Fibroblast of lung (primary cell): ENCODE results near the gene ZCCHC4. TPM values are rescaled to one million over a fixed set of nuclear protein-coding genes. Genes with fewer than 3 reads are reported as not detected.

Experiments
- DNase-seq, 2 donors: peaks; one replicate each; pipeline versions ENCODE4 v3.0.0 to v3.0.0-alpha.2; 2010; ENCODE audit warnings: low read depth in 2 of 2
- H2AFZ ChIP-seq: 2 replicates; pipeline ENCODE4 v1.5.1; 2012; ENCODE audit warnings: low read length, control low read depth, inconsistent platforms
- H3K27ac ChIP-seq: 2 replicates; pipeline ENCODE4 v1.5.1; 2011; ENCODE audit warnings: low read length, control low read depth; ENCODE audit not compliant: insufficient read depth
- H3K27me3 ChIP-seq: 2 replicates; pipeline ENCODE4 v1.5.1; 2011; ENCODE audit warnings: mild to moderate bottlenecking, low read length; ENCODE audit not compliant: control insufficient read depth, insufficient read depth
- H3K36me3 ChIP-seq: 2 replicates; pipeline ENCODE4 v1.5.1; 2011; ENCODE audit warnings: low read length; ENCODE audit not compliant: control insufficient read depth, insufficient read depth
- H3K4me1 ChIP-seq: 2 replicates; pipeline ENCODE4 v1.5.1; 2011; ENCODE audit warnings: low read length; ENCODE audit not compliant: control insufficient read depth, insufficient read depth; ENCODE audit errors: extremely low read depth
- H3K4me2 ChIP-seq: 2 replicates; pipeline ENCODE4 v1.5.1; 2011; ENCODE audit warnings: low read length, control low read depth; ENCODE audit not compliant: insufficient read depth; ENCODE audit errors: extremely low read depth
- H3K4me3 ChIP-seq, 4 experiments: fragments of 200-600 bp in 1 of 4; sonication (generic) in 1 of 4; replicated peaks in 1 of 4; 2 replicates each; pipeline ENCODE4 v1.5.1; 2011 to 2016; ENCODE audit warnings: low read length in 4 of 4, low read depth in 3 of 4, mild to moderate bottlenecking in 3 of 4, control low read depth in 2 of 4, inconsistent platforms in 1 of 4, mixed read lengths in 1 of 4; ENCODE audit not compliant: insufficient read depth in 1 of 4; ENCODE audit errors: control extremely low read depth in 1 of 4
- H3K79me2 ChIP-seq: 2 replicates; pipeline ENCODE4 v1.5.1; 2012; ENCODE audit warnings: mild to moderate bottlenecking, low read length, inconsistent platforms; ENCODE audit not compliant: control insufficient read depth, insufficient read depth
- H3K9ac ChIP-seq: 2 replicates; pipeline ENCODE4 v1.5.1; 2011; ENCODE audit warnings: mild to moderate bottlenecking, low read length, control low read depth; ENCODE audit not compliant: insufficient read depth
- H3K9me3 ChIP-seq: 2 replicates; pipeline ENCODE4 v1.5.1; 2012; ENCODE audit warnings: low read depth, low read length; ENCODE audit not compliant: control insufficient read depth, insufficient read depth
- H4K20me1 ChIP-seq: 2 replicates; pipeline ENCODE4 v1.5.1; 2011; ENCODE audit warnings: low read length; ENCODE audit not compliant: control insufficient read depth, insufficient read depth; ENCODE audit errors: extremely low read depth
- CTCF ChIP-seq, 2 donors: IDR thresholded peaks in 1 of 2; conservative IDR thresholded peaks in 1 of 2; 1 replicate in 1 of 2; 2 replicates in 1 of 2; pipeline ENCODE4 v1.5.1; 2011 to 2012; ENCODE audit warnings: low read length in 2 of 2, control low read depth in 1 of 2, inconsistent platforms in 1 of 2, low read depth in 1 of 2, mild to moderate bottlenecking in 1 of 2
- EZH2 ChIP-seq: IDR thresholded peaks from 2 replicates; pipeline ENCODE4 v1.5.1; 2012; ENCODE audit warnings: low read length, control low read depth, mild to moderate bottlenecking; ENCODE audit errors: missing control alignments
- polyA plus RNA-seq, 2 donors: library from polyadenylated mRNA; depleted of rRNA in 1 of 2; stranded (reverse) in 1 of 2; unstranded in 1 of 2; fragments of >200 nt; gene quantifications; 2 replicates each; pipeline ENCODE4 v1.2.1, GENCODE V29; 2011 to 2012; ENCODE audit warnings: missing spikeins in 1 of 2
- total RNA-seq: library from RNA; depleted of rRNA; stranded (reverse); fragments of >200 nt; gene quantifications from 2 replicates; pipeline ENCODE4 v1.2.1, GENCODE V29; 2014

Gene ZCCHC4
- total and polyA plus RNA-seq, 2 donors (not counting 1 experiment from before 2014, with no cell fraction given), result 15.5 to 15.6 TPM

- no peaks in the 10 kb centered on the region for H3K9me3 ChIP-seq
- no peak overlapping the region for H3K9ac ChIP-seq
- H3K27me3 ChIP-seq, result no peaks in the 10 kb centered on the region
- H4K20me1 ChIP-seq, result no peaks in the 10 kb centered on the region
- H3K4me3 ChIP-seq, result no peak overlapping the region
- no peak overlapping the region for H2AFZ ChIP-seq
- no peaks in the 10 kb centered on the region for H3K4me1 ChIP-seq
- no peaks in the 10 kb centered on the region for H3K79me2 ChIP-seq
- no peak overlapping the region for H3K4me2 ChIP-seq
- DNase-seq, result peak in 1 of 2 donors; percentile 32
- TF ChIP-seq CTCF (conservative IDR thresholded peaks at IDR 0.05 in 1 of 2, IDR thresholded peaks at IDR 0.05 in 1 of 2; ENCODE audit: low read depth in 1 of 2, low read length in 2 of 2), result no peak
- no peak overlapping the region for H3K27ac ChIP-seq
- no peaks in the 10 kb centered on the region for H3K36me3 ChIP-seq
Measured at GRCh38 chr4:25350561-25350960, 38.0 kb downstream of the ZCCHC4 start.

GRCh38 chr4:25351777-25352416 lies 39.3 kb downstream of the ZCCHC4 start:
- no peak overlapping the region for H3K4me3 ChIP-seq
- H3K79me2 ChIP-seq, result no peaks in the 10 kb centered on the region
- no peaks in the 10 kb centered on the region for H3K4me1 ChIP-seq
- no peaks in the 10 kb centered on the region for H3K36me3 ChIP-seq
- H2AFZ ChIP-seq, result no peak overlapping the region
- H4K20me1 ChIP-seq, result no peaks in the 10 kb centered on the region
- no peak overlapping the region for H3K4me2 ChIP-seq
- H3K9ac ChIP-seq, result no peak overlapping the region
- H3K27me3 ChIP-seq, result no peaks in the 10 kb centered on the region
- peak in 1 of 2 donors; percentile 75 for DNase-seq
- no peak overlapping the region for H3K27ac ChIP-seq
- TF ChIP-seq EZH2 (no peak), CTCF (conservative IDR thresholded peaks at IDR 0.05 in 1 of 2, IDR thresholded peaks at IDR 0.05 in 1 of 2; ENCODE audit: low read depth in 1 of 2, low read length in 2 of 2) (no peak)
- H3K9me3 ChIP-seq, result no peaks in the 10 kb centered on the region

GRCh38 chr4:25356068-25356467 lies 43.5 kb downstream of the ZCCHC4 start:
- Histone ChIP-seq H2AFZ (no peak overlapping the region), H3K79me2 (no peaks in the 10 kb centered on the region), H3K27me3 (no peaks in the 10 kb centered on the region), H3K9me3 (no peaks in the 10 kb centered on the region), H3K27ac (no peak overlapping the region), H3K4me2 (no peak overlapping the region), H3K36me3 (no peaks in the 10 kb centered on the region), H4K20me1 (no peaks in the 10 kb centered on the region), H3K4me1 (no peaks in the 10 kb centered on the region), H3K9ac (no peak overlapping the region), H3K4me3 (no peak overlapping the region)
- no peak for TF ChIP-seq EZH2
- no peak for TF ChIP-seq CTCF (conservative IDR thresholded peaks at IDR 0.05 in 1 of 2, IDR thresholded peaks at IDR 0.05 in 1 of 2; ENCODE audit: low read depth in 1 of 2, low read length in 2 of 2)
- DNase-seq, result no peak
